ENCODE measurements around the gene NLK. TPM values are rescaled to one million over a fixed set of nuclear protein-coding genes. Genes with fewer than 3 reads are reported as not detected.

NLK gene
- total and polyA plus RNA-seq, 7 donors, result 4.0 to 13.0 (median 8.1) TPM

DNA sequence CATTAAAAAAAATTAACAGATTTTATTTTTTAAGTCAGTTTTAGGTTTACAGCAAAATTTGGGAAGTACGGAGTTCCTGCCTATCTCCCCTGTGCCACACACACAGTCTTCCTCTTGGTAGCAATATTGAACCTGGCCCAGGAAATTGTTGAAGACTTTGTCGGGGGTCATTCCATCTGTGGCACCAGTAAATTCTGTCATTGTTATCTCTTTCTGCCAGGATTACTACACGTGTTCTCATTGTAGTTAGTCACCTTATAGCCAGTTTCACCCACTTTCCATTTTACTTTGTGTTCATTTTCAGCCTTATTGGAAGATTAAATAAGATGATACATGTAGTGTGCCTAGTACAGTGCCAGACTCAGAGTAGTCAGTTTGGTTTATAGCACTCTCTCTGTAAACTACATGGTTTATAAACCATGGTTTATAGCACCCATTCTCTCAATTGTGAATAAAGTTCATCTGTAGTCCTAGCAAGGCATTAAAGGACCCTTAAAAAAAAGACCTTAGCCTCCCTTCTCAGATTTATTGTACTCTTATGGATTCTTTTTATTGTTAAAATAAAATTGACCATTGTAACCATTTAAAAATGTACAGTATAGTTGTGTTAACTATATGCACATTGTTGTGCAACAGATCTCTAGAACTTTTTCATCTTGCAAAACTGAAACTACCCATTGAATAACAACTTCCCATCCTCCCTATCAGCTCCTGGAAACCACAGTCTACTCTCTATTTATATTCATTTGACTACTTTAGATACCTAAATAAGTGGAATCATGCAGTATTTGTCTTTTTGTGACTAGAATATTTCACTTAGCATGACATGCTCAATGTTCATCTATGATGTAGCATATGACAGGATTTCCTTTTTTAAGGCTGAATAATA is 36.1 kb downstream of the NLK start:
- Histone ChIP-seq H3K9me3 (no peaks in the 10 kb centered on the region), H3K4me1 (peaks cover 12% of the 10 kb centered on the region), H3K27ac (no peak overlapping the region), H3K27me3 (ENCODE audit: insufficient read depth in 3 of 3, low read length in 2 of 3) (no peaks in the 10 kb centered on the region), H3K36me3 (ENCODE audit: insufficient read depth in 1 of 2, low read depth in 1 of 2) (no peaks in the 10 kb centered on the region), H3K4me3 (no peak overlapping the region)
- intact Hi-C loops (cut with DNase I), result no loop called here
- ATAC-seq (no peak), DNase-seq (no peak)
- 78 to 90% (median 84%) methylated on average over 3 of the region's 3 CpGs for WGBS, 3 donors
- TF ChIP-seq, protein P1, sequence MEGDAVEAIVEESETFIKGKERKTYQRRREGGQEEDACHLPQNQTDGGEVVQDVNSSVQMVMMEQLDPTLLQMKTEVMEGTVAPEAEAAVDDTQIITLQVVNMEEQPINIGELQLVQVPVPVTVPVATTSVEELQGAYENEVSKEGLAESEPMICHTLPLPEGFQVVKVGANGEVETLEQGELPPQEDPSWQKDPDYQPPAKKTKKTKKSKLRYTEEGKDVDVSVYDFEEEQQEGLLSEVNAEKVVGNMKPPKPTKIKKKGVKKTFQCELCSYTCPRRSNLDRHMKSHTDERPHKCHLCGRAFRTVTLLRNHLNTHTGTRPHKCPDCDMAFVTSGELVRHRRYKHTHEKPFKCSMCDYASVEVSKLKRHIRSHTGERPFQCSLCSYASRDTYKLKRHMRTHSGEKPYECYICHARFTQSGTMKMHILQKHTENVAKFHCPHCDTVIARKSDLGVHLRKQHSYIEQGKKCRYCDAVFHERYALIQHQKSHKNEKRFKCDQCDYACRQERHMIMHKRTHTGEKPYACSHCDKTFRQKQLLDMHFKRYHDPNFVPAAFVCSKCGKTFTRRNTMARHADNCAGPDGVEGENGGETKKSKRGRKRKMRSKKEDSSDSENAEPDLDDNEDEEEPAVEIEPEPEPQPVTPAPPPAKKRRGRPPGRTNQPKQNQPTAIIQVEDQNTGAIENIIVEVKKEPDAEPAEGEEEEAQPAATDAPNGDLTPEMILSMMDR (IDR thresholded peaks at IDR 0.05), result no peak

DNA sequence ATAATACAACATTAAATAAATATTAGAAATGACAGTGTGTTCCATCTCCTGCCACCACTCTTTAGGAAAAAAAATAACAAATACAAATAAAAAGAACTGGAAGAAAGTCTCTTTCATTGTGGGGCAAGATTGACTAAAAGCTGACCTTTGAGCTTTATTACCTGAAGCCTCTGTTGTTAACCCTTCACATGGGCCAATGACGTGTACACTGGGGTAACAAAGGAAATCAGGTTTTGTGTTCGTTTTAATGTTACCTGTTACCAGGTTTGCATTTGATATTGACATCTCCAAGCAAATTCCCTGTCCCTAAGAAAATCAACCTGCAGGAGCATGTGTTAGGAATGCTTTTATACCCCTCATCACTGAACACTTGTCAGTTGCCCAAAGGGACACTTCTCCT is 39.0 kb downstream of the NLK start:
- DNase-seq (no peak), ATAC-seq (no peak)
- WGBS, 3 donors, result 86 to 93% (median 87%) methylated on average over 2 of the region's 2 CpGs
- no peak overlapping the region for H3K27ac ChIP-seq
- no peaks in the 10 kb centered on the region for H3K36me3 ChIP-seq (ENCODE audit: insufficient read depth in 1 of 2, low read depth in 1 of 2)
- H3K4me1 ChIP-seq, result peaks cover 12% of the 10 kb centered on the region
- no peak overlapping the region for H3K4me3 ChIP-seq
- intact Hi-C loops (cut with DNase I), result no loop called here
- H3K9me3 ChIP-seq, result no peaks in the 10 kb centered on the region
- no peaks in the 10 kb centered on the region for H3K27me3 ChIP-seq (ENCODE audit: insufficient read depth in 3 of 3, low read length in 2 of 3)
- TF ChIP-seq, protein P1 (IDR thresholded peaks at IDR 0.05), result no peak

DNA sequence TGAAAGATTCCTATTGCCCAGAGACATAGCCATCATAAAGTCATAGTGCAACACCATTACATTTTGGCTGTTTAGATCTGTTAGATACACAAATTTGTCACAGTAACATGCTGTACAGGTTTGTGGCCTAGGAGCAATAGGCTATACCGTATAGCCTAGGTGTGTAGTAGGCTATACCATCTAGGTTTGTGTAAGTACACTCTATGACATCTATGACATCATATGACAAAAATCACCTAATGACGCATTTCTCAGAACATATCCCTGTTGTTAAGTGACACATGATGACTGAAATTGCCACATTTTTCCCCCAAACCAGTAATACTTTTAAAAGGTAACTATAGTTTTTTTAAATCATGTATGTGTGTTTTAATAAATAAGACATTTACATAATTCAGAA is 43.3 kb downstream of the NLK start:
- Histone ChIP-seq H3K27ac (no peak overlapping the region), H3K9me3 (no peaks in the 10 kb centered on the region), H3K27me3 (ENCODE audit: insufficient read depth in 3 of 3, low read length in 2 of 3) (no peaks in the 10 kb centered on the region), H3K4me1 (peaks cover 12% of the 10 kb centered on the region), H3K4me3 (no peak overlapping the region), H3K36me3 (ENCODE audit: insufficient read depth in 1 of 2, low read depth in 1 of 2) (no peaks in the 10 kb centered on the region)
- TF ChIP-seq, protein P1 (IDR thresholded peaks at IDR 0.05), result no peak
- no peak for ATAC-seq
- 97 to 99% (median 97%) methylated on average over 2 of the region's 2 CpGs for WGBS, 3 donors
- DNase-seq, result no peak
- intact Hi-C loops (cut with DNase I), result no loop called here

DNA sequence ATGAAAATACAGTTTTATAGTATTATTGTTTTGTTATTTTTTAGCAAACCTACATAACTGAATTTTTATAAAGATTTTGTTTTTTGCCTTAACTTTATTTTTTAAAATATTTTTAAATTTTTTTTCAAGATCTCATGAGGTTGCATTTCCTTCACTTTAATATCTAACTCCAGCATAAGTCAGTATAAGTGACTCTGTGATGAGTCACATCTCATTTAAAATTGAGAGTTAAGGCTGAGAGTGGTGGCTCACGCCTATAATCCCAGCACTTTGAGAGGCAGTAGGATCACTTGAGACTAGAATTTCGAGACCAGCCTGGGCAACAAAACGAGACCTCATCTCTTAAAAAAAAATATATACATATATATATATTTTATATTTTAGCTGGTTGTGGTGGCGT is 44.0 kb downstream of the NLK start:
- H3K4me1 ChIP-seq, result peaks cover 11% of the 10 kb centered on the region
- DNase-seq (no peak), ATAC-seq (no peak)
- no peaks in the 10 kb centered on the region for H3K9me3 ChIP-seq
- no peaks in the 10 kb centered on the region for H3K36me3 ChIP-seq (ENCODE audit: insufficient read depth in 1 of 2, low read depth in 1 of 2)
- no peak overlapping the region for H3K4me3 ChIP-seq
- WGBS, 3 donors, result 97 to 99% (median 97%) methylated on average over 4 of the region's 4 CpGs
- TF ChIP-seq, protein P1 (IDR thresholded peaks at IDR 0.05), result no peak
- intact Hi-C loops (cut with DNase I), result no loop called here
- no peaks in the 10 kb centered on the region for H3K27me3 ChIP-seq (ENCODE audit: insufficient read depth in 3 of 3, low read length in 2 of 3)
- H3K27ac ChIP-seq, result no peak overlapping the region

DNA sequence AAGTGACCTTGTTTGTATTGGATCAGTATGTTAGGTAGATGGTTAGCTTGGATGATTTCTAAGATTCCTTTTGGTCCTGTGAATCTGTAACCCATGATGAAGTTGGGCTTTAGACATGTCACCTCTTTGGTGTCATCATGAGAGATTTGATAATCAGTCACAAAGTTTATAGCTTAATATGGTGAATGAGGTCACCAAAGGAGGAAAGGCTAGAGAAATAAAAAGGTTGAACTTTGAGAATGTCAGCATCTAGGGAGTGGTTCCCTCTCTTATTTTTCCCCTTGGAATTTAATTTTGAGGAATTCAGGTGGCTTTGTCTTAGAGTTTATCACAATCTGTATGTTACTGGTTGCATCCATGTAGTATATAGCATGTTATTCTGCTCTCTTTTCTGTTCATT is 45.3 kb downstream of the NLK start:
- no peak overlapping the region for H3K4me3 ChIP-seq
- TF ChIP-seq, protein P1 (IDR thresholded peaks at IDR 0.05), result no peak
- intact Hi-C loops (cut with DNase I), result no loop called here
- H3K4me1 ChIP-seq, result no peaks in the 10 kb centered on the region
- no peak for ATAC-seq
- no peak for DNase-seq
- H3K36me3 ChIP-seq (ENCODE audit: insufficient read depth in 1 of 2, low read depth in 1 of 2), result no peaks in the 10 kb centered on the region
- no peak overlapping the region for H3K27ac ChIP-seq
- H3K27me3 ChIP-seq (ENCODE audit: insufficient read depth in 3 of 3, low read length in 2 of 3), result no peaks in the 10 kb centered on the region
- H3K9me3 ChIP-seq, result no peaks in the 10 kb centered on the region
